ENCODE results near the gene XPNPEP3. TPM values are rescaled to one million over a fixed set of nuclear protein-coding genes. Genes with fewer than 3 reads are reported as not detected.
"Not testable (repeated sequence)": the region's sequence is repeated elsewhere in the genome, so short reads cannot be mapped to it uniquely, and the experiment has no call there.

The XPNPEP3 gene
- total RNA-seq, 4 donors from 2014 or later = 18.1 to 21.6 (median 19.3) TPM

DNA sequence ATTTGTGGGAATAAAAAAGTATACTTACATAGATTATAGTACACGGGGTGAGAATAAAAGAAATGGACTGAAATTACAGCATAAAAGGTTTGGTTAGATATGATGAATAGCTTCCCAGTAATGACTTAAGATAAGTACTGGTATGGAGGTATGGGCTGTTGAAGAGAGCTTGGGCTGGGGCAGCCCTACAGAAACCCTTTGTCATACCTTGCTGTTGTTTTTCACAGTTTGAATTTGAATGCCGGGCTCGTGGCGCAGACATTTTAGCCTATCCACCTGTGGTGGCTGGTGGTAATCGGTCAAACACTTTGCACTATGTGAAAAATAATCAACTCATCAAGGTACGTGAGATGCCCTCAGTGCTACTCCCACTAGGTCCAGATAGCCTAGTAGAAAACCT lies 51.9 kb downstream of the XPNPEP3 start:
- Histone ChIP-seq H3K27ac (no peak overlapping the region), H3K27me3 (no peaks in the 10 kb centered on the region), H3K4me1 (no peaks in the 10 kb centered on the region), H3K4me3 (replicated peaks in 1 of 3) (no peak overlapping the region), H3K36me3 (peaks cover 10 to 20% of the 10 kb centered on the region in 2 donors), H3K9me3 (no peaks in the 10 kb centered on the region)
- WGBS, 2 donors = 96% methylated on average over 6 of the region's 6 CpGs
- TF ChIP-seq CTCF (IDR thresholded peaks at IDR 0.05) (no peak), POLR2A (IDR thresholded peaks at IDR 0.05) (no peak)
- DNase-seq = no peak
- intact Hi-C loops (cut with DNase I) = no loop called here

GRCh38 chr22:40911772-40912171 lies 54.8 kb downstream of the XPNPEP3 start:
- no peaks in the 10 kb centered on the region for H3K4me1 ChIP-seq
- peaks cover 0 to 32% of the 10 kb centered on the region in 2 donors for H3K36me3 ChIP-seq
- no peak for DNase-seq
- no peak overlapping the region for H3K4me3 ChIP-seq (replicated peaks in 1 of 3)
- no peaks in the 10 kb centered on the region for H3K9me3 ChIP-seq
- TF ChIP-seq CTCF (IDR thresholded peaks at IDR 0.05) (no peak), POLR2A (IDR thresholded peaks at IDR 0.05) (no peak)
- H3K27ac ChIP-seq = no peak overlapping the region
- 91 to 100% methylated on average over 3 of the region's 3 CpGs for WGBS, 2 donors
- H3K27me3 ChIP-seq = no peaks in the 10 kb centered on the region
- intact Hi-C loops (cut with DNase I) = no loop called here

DNA sequence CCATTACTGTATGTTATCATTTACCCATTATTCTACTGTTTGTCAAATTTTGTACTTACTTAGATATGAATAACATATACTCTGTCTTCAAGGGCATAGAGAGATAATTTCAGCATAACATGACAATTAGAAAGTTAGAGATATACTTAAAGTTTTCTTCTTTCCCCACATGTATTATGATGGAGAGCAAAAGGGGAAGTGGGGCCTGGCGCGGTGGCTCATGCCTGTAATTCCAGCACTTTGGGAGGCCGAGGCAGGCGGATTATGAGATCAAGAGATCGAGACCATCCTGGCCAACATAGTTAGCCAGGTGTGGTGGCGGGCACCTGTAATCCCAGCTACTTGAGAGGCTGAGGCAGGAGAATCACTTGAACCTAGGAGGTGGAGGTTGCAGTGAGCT lies 56.0 kb downstream of the XPNPEP3 start:
- peaks cover 0 to 35% of the 10 kb centered on the region in 2 donors for H3K36me3 ChIP-seq
- H3K27me3 ChIP-seq; intact Hi-C loops (cut with DNase I); DNase-seq; H3K27ac ChIP-seq; H3K4me1 ChIP-seq; H3K9me3 ChIP-seq; H3K4me3 ChIP-seq (replicated peaks in 1 of 3): not testable (repeated sequence)
- 96 to 98% methylated on average over 6 of the region's 6 CpGs for WGBS, 2 donors

- no peaks in the 10 kb centered on the region for H3K27me3 ChIP-seq
- H3K4me3 ChIP-seq (replicated peaks in 1 of 3) = no peak overlapping the region
- no peaks in the 10 kb centered on the region for H3K9me3 ChIP-seq
- H3K36me3 ChIP-seq = peaks cover 3 to 27% of the 10 kb centered on the region in 2 donors
- no peaks in the 10 kb centered on the region for H3K4me1 ChIP-seq
- no peak for DNase-seq
- no peak overlapping the region for H3K27ac ChIP-seq
- intact Hi-C loops (cut with DNase I) = no loop called here
- WGBS, 2 donors = 77 to 86% methylated on average over 5 of the region's 5 CpGs
- no peak for TF ChIP-seq POLR2A (IDR thresholded peaks at IDR 0.05)
- no peak for TF ChIP-seq CTCF (IDR thresholded peaks at IDR 0.05)
These were observed 62.5 kb downstream of the XPNPEP3 start for GRCh38 chr22:40919446-40919845.

GRCh38 chr22:40920526-40920925 lies 63.6 kb downstream of the XPNPEP3 start:
- no peak for DNase-seq
- Histone ChIP-seq H3K9me3 (no peaks in the 10 kb centered on the region), H3K27me3 (no peaks in the 10 kb centered on the region), H3K36me3 (peaks cover 11 to 33% of the 10 kb centered on the region in 2 donors), H3K4me1 (no peaks in the 10 kb centered on the region), H3K27ac (no peak overlapping the region), H3K4me3 (replicated peaks in 1 of 3) (no peak overlapping the region)
- WGBS, 2 donors = 92 to 94% methylated on average over 9 of the region's 9 CpGs
- TF ChIP-seq CTCF (IDR thresholded peaks at IDR 0.05) (no peak), POLR2A (IDR thresholded peaks at IDR 0.05) (no peak)
- intact Hi-C loops (cut with DNase I) = loop anchor here (10.0 kb wide), 1 partner anchor 314 kb away; no protein-coding TSS in a partner anchor
